WTC11 (cell line): ENCODE results near the gene STK16. TPM values are rescaled to one million over a fixed set of nuclear protein-coding genes. Genes with fewer than 3 reads are reported as not detected.

ENCODE experiments used
- ATAC-seq: fragments of 200-7000 bp; cut with Tn5 transposase; 2 replicates; pipeline ENCODE4 v1.10.0; 2021; ENCODE audit warnings: mild to moderate bottlenecking, moderate library complexity
- CTCF ChIA-PET: fragments of 300-600 bp; sonication (Branson Sonifier 250); formaldehyde crosslinking; loops from one replicate; lab custom pipeline; 2021; ENCODE audit warnings: antibody characterized with exemption; lab: Charles Lee
- POLR2A ChIA-PET: fragments of 350-600 bp; sonication (Branson Sonifier 250); formaldehyde crosslinking; loops from one replicate; lab custom pipeline; 2021; ENCODE audit warnings: antibody characterized with exemption; lab: Charles Lee
- DNase-seq: peaks from one replicate; pipeline ENCODE4 v3.0.0; 2021; ENCODE audit warnings: low spot score
- H3K27ac Mint-ChIP-seq: 2 replicates; pipeline ENCODE4 v1.8.0; 2021; ENCODE audit warnings: mixed read lengths
- H3K27me3 Mint-ChIP-seq: 2 replicates; pipeline ENCODE4 v1.8.0; 2021; ENCODE audit warnings: low read depth, mild to moderate bottlenecking, moderate library complexity, mixed read lengths
- H3K36me3 Mint-ChIP-seq: 2 replicates; pipeline ENCODE4 v1.8.0; 2021; ENCODE audit warnings: mixed read lengths
- H3K4me1 Mint-ChIP-seq: 2 replicates; pipeline ENCODE4 v1.8.0; 2022; ENCODE audit warnings: mixed read lengths
- H3K4me3 Mint-ChIP-seq: 2 replicates; pipeline ENCODE4 v1.8.0; 2021; ENCODE audit warnings: mild to moderate bottlenecking, moderate library complexity, mixed read lengths
- H3K9me3 Mint-ChIP-seq: 2 replicates; pipeline ENCODE4 v1.8.0; 2021; ENCODE audit warnings: mixed read lengths
- CBFB ChIP-seq: sonication (generic); formaldehyde crosslinking; IDR thresholded peaks from 2 replicates; pipeline ENCODE4 v1.8.1; 2022; ENCODE audit warnings: mild to moderate bottlenecking, low read depth, missing genetic modification reagents
- ESRRA ChIP-seq: sonication (generic); formaldehyde crosslinking; IDR thresholded peaks from 2 replicates; pipeline ENCODE4 v1.8.1; 2022; ENCODE audit warnings: mild to moderate bottlenecking, missing genetic modification reagents, borderline replicate concordance
- GABPB1 ChIP-seq: sonication (generic); formaldehyde crosslinking; IDR thresholded peaks from 2 replicates; pipeline ENCODE4 v1.8.1; 2023; ENCODE audit warnings: mild to moderate bottlenecking, missing genetic modification reagents
- GTF2I ChIP-seq: fragments of 250-450 bp; sonication (Bioruptor Pico); conservative IDR thresholded peaks from 2 replicates; pipeline ENCODE4 v1.4.0; 2021; ENCODE audit warnings: mild to moderate bottlenecking
- JUN ChIP-seq: sonication (generic); formaldehyde crosslinking; IDR thresholded peaks from 2 replicates; pipeline ENCODE4 v1.8.0; 2023; ENCODE audit warnings: mild to moderate bottlenecking, missing genetic modification reagents
- TEAD1 ChIP-seq: sonication (generic); formaldehyde crosslinking; IDR thresholded peaks from 2 replicates; pipeline ENCODE4 v1.8.0; 2022; ENCODE audit warnings: mild to moderate bottlenecking, missing genetic modification reagents
- ZBTB21 ChIP-seq: sonication (generic); formaldehyde crosslinking; IDR thresholded peaks from 2 replicates; pipeline ENCODE4 v1.8.1; 2023; ENCODE audit warnings: mild to moderate bottlenecking, missing genetic modification reagents, borderline replicate concordance
- ZNF121 ChIP-seq: sonication (generic); formaldehyde crosslinking; IDR thresholded peaks from 2 replicates; pipeline ENCODE4 v1.8.0; 2023; ENCODE audit warnings: missing genetic modification reagents
- total RNA-seq: library from RNA; stranded (reverse); gene quantifications from 3 replicates; pipeline ENCODE4 v1.2.3, GENCODE V29; 2021
- TF ChIP-seq, protein P1 (sequence below): sonication (generic); formaldehyde crosslinking; IDR thresholded peaks from 2 replicates; pipeline ENCODE4 v1.8.1; 2023; ENCODE audit warnings: mild to moderate bottlenecking, missing genetic modification reagents
- TF ChIP-seq, protein P2 (sequence below): fragments of 250-450 bp; sonication (Bioruptor Pico); IDR thresholded peaks from 2 replicates; pipeline ENCODE4 v1.9.0; 2021; ENCODE audit warnings: mild to moderate bottlenecking
- TF ChIP-seq, protein P3 (sequence below): sonication (generic); formaldehyde crosslinking; IDR thresholded peaks from 2 replicates; pipeline ENCODE4 v1.8.0; 2022; ENCODE audit warnings: mild to moderate bottlenecking, missing genetic modification reagents
- TF ChIP-seq, protein P4 (sequence below): sonication (generic); formaldehyde crosslinking; conservative IDR thresholded peaks from 2 replicates; pipeline ENCODE4 v1.8.1; 2023; ENCODE audit warnings: mild to moderate bottlenecking, low read depth, missing genetic modification reagents, moderate library complexity
- TF ChIP-seq, protein P5 (sequence below): fragments of 250-450 bp; sonication (Bioruptor Pico); IDR thresholded peaks from 2 replicates; pipeline ENCODE4 v1.8.0; 2021; ENCODE audit warnings: mild to moderate bottlenecking

Gene STK16
- total RNA-seq, 1 experiment from 2014 or later, result 27.5 TPM

DNA sequence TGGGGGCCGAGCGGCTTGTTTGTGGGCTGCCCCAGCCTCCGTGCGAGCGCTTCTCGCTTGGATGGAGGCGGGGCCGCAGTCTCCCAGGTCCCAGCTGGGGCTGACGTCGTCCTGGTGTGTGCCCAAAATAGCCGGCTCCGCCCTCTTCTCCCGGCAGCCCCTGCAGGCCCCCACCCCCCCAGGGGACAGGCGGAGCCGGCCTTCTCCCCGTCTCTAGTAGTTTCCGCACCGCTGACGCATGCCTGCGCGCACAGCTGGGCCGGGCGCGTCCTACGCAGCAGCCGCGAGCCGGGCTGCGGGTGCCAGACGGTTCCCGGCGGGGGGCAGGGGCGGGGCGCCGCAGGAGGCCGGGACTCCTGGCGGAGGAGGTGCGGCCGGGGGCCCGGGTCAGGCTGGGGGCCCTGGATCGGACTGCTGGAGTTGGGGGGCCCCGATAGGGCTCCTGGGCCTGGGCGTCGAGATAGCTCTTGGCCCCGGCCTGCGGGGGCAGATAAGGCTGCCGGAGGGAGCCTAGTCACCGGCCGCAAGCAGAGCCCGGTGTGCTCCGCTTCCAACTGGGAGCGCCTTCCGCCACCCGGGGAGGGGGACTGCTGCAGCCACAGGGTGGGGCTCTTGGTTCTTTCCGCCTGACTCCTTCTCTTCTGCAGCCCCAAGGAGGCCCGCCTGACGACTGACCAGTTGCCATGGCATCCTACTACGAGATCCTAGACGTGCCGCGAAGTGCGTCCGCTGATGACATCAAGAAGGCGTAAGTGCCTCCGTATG, 34.1 kb downstream of the STK16 start, which contains the start of gene DNAJB2 (continued):
- TF ChIP-seq, protein P1, sequence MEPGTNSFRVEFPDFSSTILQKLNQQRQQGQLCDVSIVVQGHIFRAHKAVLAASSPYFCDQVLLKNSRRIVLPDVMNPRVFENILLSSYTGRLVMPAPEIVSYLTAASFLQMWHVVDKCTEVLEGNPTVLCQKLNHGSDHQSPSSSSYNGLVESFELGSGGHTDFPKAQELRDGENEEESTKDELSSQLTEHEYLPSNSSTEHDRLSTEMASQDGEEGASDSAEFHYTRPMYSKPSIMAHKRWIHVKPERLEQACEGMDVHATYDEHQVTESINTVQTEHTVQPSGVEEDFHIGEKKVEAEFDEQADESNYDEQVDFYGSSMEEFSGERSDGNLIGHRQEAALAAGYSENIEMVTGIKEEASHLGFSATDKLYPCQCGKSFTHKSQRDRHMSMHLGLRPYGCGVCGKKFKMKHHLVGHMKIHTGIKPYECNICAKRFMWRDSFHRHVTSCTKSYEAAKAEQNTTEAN (CRISPR knock-in tag), result no peak; the same call in 1 of the 2 replicates
- TF ChIP-seq CBFB (CRISPR knock-in tag), result no peak
- no peak for TF ChIP-seq ESRRA (CRISPR knock-in tag)

DNA sequence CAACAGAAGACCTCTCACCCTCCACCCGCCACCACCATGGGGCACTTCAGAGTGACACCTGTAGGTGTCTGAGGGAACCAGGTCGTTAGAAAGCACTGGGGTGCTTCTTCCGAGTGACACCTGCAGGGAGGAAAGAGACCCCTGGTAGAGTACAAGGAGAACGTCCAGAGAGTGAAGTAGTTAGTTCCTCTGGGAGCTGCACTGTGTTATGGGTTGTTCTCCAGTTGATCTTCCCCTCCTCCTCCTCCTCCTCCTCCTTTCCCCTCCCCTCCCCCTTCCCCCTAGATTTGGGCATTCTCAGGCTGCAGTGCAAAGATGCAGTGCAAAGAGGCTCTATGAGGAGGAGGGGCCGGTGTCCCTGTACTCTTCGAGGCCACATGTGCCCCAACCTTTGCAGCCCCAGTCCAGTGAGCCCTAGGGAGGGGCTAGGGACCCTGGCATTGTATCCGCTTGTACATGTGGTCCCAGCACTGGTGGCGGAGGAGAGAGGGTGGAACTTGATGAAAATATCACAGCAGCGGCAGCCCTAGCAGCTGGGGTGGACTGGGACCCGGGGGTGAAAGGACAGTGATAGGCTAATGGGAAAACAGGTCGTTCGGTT, 34.7 kb downstream of the STK16 start:
- DNase-seq, result no peak
- ChIA-PET CTCF (interaction anchor here (0.9 to 6.5 kb wide), 4 partner anchors 14 to 73 kb away, joined by 3 to 158 read pairs (median 4); no protein-coding TSS in a partner anchor), POLR2A (interaction anchor here (0.6 to 3.0 kb wide), 6 partner anchors 15 to 218 kb away, joined by 3 to 21 read pairs (median 10); partner anchors contain the start of genes ABCB6, GMPPA, TUBA4A and TUBA4B)
- Mint-ChIP-seq H3K27ac (peak overlapping the region; percentile 86), H3K4me3 (peak overlapping the region; percentile 88), H3K9me3 (no peaks in the 10 kb centered on the region), H3K4me1 (peaks cover 24% of the 10 kb centered on the region), H3K27me3 (peaks cover 4% of the 10 kb centered on the region; the same call in 1 of the 2 replicates), H3K36me3 (peaks cover 6% of the 10 kb centered on the region; the same call in 1 of the 2 replicates)
- TF ChIP-seq, protein P2, sequence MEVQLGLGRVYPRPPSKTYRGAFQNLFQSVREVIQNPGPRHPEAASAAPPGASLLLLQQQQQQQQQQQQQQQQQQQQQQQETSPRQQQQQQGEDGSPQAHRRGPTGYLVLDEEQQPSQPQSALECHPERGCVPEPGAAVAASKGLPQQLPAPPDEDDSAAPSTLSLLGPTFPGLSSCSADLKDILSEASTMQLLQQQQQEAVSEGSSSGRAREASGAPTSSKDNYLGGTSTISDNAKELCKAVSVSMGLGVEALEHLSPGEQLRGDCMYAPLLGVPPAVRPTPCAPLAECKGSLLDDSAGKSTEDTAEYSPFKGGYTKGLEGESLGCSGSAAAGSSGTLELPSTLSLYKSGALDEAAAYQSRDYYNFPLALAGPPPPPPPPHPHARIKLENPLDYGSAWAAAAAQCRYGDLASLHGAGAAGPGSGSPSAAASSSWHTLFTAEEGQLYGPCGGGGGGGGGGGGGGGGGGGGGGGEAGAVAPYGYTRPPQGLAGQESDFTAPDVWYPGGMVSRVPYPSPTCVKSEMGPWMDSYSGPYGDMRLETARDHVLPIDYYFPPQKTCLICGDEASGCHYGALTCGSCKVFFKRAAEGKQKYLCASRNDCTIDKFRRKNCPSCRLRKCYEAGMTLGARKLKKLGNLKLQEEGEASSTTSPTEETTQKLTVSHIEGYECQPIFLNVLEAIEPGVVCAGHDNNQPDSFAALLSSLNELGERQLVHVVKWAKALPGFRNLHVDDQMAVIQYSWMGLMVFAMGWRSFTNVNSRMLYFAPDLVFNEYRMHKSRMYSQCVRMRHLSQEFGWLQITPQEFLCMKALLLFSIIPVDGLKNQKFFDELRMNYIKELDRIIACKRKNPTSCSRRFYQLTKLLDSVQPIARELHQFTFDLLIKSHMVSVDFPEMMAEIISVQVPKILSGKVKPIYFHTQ, result no peak
- no peak for TF ChIP-seq GTF2I (CRISPR knock-in tag)
- TF ChIP-seq, protein P3, sequence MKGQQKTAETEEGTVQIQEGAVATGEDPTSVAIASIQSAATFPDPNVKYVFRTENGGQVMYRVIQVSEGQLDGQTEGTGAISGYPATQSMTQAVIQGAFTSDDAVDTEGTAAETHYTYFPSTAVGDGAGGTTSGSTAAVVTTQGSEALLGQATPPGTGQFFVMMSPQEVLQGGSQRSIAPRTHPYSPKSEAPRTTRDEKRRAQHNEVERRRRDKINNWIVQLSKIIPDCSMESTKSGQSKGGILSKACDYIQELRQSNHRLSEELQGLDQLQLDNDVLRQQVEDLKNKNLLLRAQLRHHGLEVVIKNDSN (CRISPR knock-in tag), result no peak
- TF ChIP-seq JUN, result no peak
- TF ChIP-seq, protein P4, sequence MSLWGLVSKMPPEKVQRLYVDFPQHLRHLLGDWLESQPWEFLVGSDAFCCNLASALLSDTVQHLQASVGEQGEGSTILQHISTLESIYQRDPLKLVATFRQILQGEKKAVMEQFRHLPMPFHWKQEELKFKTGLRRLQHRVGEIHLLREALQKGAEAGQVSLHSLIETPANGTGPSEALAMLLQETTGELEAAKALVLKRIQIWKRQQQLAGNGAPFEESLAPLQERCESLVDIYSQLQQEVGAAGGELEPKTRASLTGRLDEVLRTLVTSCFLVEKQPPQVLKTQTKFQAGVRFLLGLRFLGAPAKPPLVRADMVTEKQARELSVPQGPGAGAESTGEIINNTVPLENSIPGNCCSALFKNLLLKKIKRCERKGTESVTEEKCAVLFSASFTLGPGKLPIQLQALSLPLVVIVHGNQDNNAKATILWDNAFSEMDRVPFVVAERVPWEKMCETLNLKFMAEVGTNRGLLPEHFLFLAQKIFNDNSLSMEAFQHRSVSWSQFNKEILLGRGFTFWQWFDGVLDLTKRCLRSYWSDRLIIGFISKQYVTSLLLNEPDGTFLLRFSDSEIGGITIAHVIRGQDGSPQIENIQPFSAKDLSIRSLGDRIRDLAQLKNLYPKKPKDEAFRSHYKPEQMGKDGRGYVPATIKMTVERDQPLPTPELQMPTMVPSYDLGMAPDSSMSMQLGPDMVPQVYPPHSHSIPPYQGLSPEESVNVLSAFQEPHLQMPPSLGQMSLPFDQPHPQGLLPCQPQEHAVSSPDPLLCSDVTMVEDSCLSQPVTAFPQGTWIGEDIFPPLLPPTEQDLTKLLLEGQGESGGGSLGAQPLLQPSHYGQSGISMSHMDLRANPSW (CRISPR knock-in tag), result no peak
- TF ChIP-seq ZNF121 (CRISPR knock-in tag), result 0 out of 2 replicates have a peak, but pooled peaks have one; percentile 14
- TF ChIP-seq TEAD1 (CRISPR knock-in tag), result no peak
- TF ChIP-seq ZBTB21 (CRISPR knock-in tag), result 0 out of 2 replicates have a peak, but pooled peaks have one; percentile 87
- TF ChIP-seq GABPB1 (CRISPR knock-in tag), result no peak
- TF ChIP-seq, protein P5, sequence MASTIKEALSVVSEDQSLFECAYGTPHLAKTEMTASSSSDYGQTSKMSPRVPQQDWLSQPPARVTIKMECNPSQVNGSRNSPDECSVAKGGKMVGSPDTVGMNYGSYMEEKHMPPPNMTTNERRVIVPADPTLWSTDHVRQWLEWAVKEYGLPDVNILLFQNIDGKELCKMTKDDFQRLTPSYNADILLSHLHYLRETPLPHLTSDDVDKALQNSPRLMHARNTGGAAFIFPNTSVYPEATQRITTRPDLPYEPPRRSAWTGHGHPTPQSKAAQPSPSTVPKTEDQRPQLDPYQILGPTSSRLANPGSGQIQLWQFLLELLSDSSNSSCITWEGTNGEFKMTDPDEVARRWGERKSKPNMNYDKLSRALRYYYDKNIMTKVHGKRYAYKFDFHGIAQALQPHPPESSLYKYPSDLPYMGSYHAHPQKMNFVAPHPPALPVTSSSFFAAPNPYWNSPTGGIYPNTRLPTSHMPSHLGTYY (CRISPR knock-in tag), result no peak
- ATAC-seq, result no peak
